ENCODE results near the gene ROBO1. TPM values are rescaled to one million over a fixed set of nuclear protein-coding genes. Genes with fewer than 3 reads are reported as not detected.
A peak's percentile ranks its signal among the peaks of the same experiment; 100 is the strongest.

ROBO1 gene
- total and polyA plus RNA-seq, 9 donors = 26.2 to 77.2 (median 38.7) TPM

DNA sequence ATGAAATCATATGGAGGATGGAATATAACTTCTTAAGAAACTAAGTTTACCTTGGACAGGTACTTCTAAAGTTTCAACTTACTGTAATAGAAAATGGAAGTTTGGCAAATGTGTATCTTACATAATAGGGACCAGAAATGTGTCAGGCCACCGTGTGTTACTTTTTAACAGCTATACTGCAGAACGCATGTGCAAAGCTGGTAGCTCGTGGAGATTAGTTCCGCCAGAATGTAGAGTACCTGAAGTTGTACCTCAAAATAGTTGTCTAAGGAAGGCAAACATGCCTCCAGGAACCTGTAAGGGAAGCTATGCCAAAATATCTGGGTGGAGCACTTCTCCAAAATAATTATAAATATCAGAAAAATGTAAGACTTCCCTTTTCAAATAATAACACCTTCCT lies 920.6 kb downstream of the ROBO1 start:
- DNase-seq = no peak
- H3K4me1 ChIP-seq (ENCODE audit: control insufficient read depth, insufficient read depth, low read length) = no peaks in the 10 kb centered on the region
- H3K9me3 ChIP-seq (replicated peaks; ENCODE audit: control insufficient read depth, low read depth, low read length) = no peaks in the 10 kb centered on the region
- H3K27ac ChIP-seq (ENCODE audit: low read length) = no peak overlapping the region
- H3K27me3 ChIP-seq (ENCODE audit: control insufficient read depth, insufficient read depth, low read length) = no peaks in the 10 kb centered on the region
- WGBS (ENCODE audit: insufficient coverage) = 75% methylated on average over 4 of the region's 4 CpGs
- no peaks in the 10 kb centered on the region for H3K36me3 ChIP-seq (ENCODE audit: control insufficient read depth, insufficient read depth, low read length)
- no peak overlapping the region for H3K4me3 ChIP-seq (ENCODE audit: low read length)

DNA sequence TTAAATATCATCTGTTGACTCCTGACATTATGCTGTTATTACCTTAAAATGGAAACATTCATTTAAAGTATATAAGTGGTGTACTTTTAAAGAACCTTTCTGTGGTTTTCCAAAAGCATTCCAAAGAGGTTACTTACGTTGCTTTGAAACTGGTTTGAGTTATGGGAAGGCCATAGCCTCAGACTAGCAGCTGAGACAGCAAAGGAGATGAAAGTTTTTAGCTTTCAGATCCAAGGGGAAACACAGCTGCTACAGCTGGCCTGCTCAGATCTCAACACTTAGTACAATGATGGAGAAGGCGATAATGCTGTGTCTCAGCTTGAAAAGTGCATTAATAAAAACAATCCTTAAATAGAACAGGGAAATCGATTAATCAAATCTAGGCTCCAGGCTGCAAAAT lies 921.1 kb downstream of the ROBO1 start:
- Histone ChIP-seq H3K36me3 (ENCODE audit: control insufficient read depth, insufficient read depth, low read length) (no peaks in the 10 kb centered on the region), H3K9me3 (replicated peaks; ENCODE audit: control insufficient read depth, low read depth, low read length) (no peaks in the 10 kb centered on the region), H3K4me3 (ENCODE audit: low read length) (no peak overlapping the region), H3K27ac (ENCODE audit: low read length) (no peak overlapping the region), H3K4me1 (ENCODE audit: control insufficient read depth, insufficient read depth, low read length) (no peaks in the 10 kb centered on the region), H3K27me3 (ENCODE audit: control insufficient read depth, insufficient read depth, low read length) (no peaks in the 10 kb centered on the region)
- peak; percentile 77 for DNase-seq
- 20% methylated on average over 1 of the region's 3 CpGs for WGBS (ENCODE audit: insufficient coverage)

DNA sequence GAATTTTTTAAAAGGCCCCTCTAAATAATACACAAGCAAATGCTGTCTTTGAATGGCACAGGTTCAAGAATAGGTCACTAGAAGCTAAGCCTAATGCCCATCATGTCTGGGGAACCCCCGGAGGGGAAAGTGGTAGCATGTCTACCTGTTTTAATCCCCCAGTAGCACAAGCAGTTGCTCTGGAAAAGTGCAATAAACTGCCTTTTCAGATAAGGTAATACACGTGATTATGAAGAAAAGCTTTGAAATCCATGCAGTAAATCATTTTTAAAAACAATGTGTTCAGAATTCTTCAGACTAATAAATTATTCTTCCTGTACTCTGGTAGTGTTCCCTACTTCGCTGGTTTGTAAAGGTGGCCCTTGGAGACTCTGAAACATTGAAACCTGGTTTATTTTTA lies 922.2 kb downstream of the ROBO1 start:
- H3K27me3 ChIP-seq (ENCODE audit: control insufficient read depth, insufficient read depth, low read length) = no peaks in the 10 kb centered on the region
- whole genome bisulfite sequencing (ENCODE audit: insufficient coverage) = no CpG with 5 or more reads among the region's 3 CpGs
- no peaks in the 10 kb centered on the region for H3K36me3 ChIP-seq (ENCODE audit: control insufficient read depth, insufficient read depth, low read length)
- no peaks in the 10 kb centered on the region for H3K9me3 ChIP-seq (replicated peaks; ENCODE audit: control insufficient read depth, low read depth, low read length)
- H3K4me1 ChIP-seq (ENCODE audit: control insufficient read depth, insufficient read depth, low read length) = no peaks in the 10 kb centered on the region
- H3K4me3 ChIP-seq (ENCODE audit: low read length) = no peak overlapping the region
- no peak for DNase-seq
- H3K27ac ChIP-seq (ENCODE audit: low read length) = no peak overlapping the region

DNA sequence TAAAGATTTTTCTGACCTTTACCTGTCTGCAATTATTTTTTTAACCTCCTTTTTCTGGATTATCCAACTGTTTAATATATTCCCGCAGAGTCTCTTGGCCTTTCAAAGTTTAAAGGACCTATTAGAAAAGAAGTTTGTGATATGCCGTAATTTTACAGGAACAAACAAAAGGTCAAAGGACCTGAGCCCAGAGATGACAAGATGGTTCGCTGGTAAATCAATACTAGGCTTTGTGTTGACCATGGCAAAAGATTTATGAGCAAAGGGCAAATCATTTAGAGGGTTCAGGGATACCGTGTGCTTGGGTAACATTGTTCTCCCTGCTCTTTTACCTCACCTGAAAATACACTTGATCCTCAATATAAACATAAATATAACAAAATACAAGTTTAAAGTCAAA lies 923.5 kb downstream of the ROBO1 start:
- WGBS (ENCODE audit: insufficient coverage) = 90% methylated on average over 2 of the region's 4 CpGs

DNA sequence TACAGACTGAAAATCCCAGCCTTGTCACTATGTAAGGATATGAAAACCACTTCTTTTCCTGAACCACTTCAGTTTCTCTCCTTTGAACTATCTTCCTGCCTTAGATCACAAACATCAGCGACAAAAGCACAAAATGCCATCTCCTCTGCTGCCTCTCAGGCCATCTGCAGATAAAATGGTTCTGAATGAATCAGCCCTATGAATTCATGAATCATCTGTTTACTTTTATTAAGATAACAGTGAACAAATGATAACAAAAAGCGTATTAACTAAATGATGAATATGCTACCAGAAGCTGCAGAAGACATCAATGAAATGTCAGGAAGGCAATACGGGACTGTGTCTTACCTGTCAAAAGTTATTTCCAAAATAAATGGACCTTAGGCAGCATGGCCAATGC lies 928.1 kb downstream of the ROBO1 start:
- H3K27ac ChIP-seq (ENCODE audit: low read length) = no peak overlapping the region
- no peaks in the 10 kb centered on the region for H3K27me3 ChIP-seq (ENCODE audit: control insufficient read depth, insufficient read depth, low read length)
- no CpG with 5 or more reads among the region's 3 CpGs for WGBS (ENCODE audit: insufficient coverage)
- DNase-seq = no peak
- no peak overlapping the region for H3K4me3 ChIP-seq (ENCODE audit: low read length)
- H3K4me1 ChIP-seq (ENCODE audit: control insufficient read depth, insufficient read depth, low read length) = no peaks in the 10 kb centered on the region
- no peaks in the 10 kb centered on the region for H3K9me3 ChIP-seq (replicated peaks; ENCODE audit: control insufficient read depth, low read depth, low read length)
- H3K36me3 ChIP-seq (ENCODE audit: control insufficient read depth, insufficient read depth, low read length) = no peaks in the 10 kb centered on the region

More for the DNA sequence above, 923.5 kb downstream of the ROBO1 start:
- H3K4me3 ChIP-seq (ENCODE audit: low read length) = no peak overlapping the region
- H3K9me3 ChIP-seq (replicated peaks; ENCODE audit: control insufficient read depth, low read depth, low read length) = no peaks in the 10 kb centered on the region
- no peaks in the 10 kb centered on the region for H3K27me3 ChIP-seq (ENCODE audit: control insufficient read depth, insufficient read depth, low read length)
- no peak for DNase-seq
- no peak overlapping the region for H3K27ac ChIP-seq (ENCODE audit: low read length)
- no peaks in the 10 kb centered on the region for H3K36me3 ChIP-seq (ENCODE audit: control insufficient read depth, insufficient read depth, low read length)
- H3K4me1 ChIP-seq (ENCODE audit: control insufficient read depth, insufficient read depth, low read length) = no peaks in the 10 kb centered on the region

DNA sequence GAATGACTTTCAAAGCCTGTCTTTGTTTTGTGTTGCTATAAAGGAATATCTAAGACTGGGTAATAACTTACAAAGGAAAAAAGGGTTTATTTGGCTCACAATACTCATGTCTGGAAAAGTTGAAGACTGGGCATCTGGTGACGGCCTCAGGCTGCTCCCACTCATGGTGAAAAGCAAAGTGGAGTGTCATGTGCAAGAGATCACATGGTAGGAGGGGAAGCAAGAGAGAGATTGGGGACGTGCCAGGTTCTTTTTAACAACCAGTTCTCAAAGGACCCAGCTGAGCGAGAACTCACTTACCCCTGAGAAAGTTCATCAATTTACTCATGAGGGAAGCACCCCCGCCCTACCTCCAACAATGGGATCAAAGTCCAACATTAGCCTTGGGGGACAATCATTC lies 929.4 kb downstream of the ROBO1 start:
- no peaks in the 10 kb centered on the region for H3K9me3 ChIP-seq (replicated peaks; ENCODE audit: control insufficient read depth, low read depth, low read length)
- WGBS (ENCODE audit: insufficient coverage) = 96% methylated on average over 3 of the region's 4 CpGs
- no peak overlapping the region for H3K27ac ChIP-seq (ENCODE audit: low read length)
- no peaks in the 10 kb centered on the region for H3K36me3 ChIP-seq (ENCODE audit: control insufficient read depth, insufficient read depth, low read length)
- H3K4me1 ChIP-seq (ENCODE audit: control insufficient read depth, insufficient read depth, low read length) = no peaks in the 10 kb centered on the region
- no peak overlapping the region for H3K4me3 ChIP-seq (ENCODE audit: low read length)
- no peaks in the 10 kb centered on the region for H3K27me3 ChIP-seq (ENCODE audit: control insufficient read depth, insufficient read depth, low read length)
- no peak for DNase-seq

DNA sequence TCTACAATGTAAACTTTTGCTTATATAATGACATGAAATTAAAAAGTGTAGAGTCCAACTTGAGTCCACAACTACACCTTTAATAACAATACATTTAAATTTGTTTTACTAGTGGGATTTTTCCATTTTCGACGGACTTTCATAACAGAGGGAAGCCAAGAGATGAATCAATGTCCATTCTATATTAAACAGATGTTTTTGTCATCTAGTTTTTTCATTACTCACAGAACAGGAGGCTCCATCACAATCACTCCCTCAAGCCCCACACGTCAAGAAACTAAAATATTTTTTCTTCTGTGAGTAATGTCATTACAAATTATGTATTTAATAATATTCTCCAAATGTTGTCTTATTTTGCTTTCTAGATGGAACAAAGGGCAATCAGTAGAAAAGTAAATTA lies 932.9 kb downstream of the ROBO1 start:
- H3K4me1 ChIP-seq (ENCODE audit: control insufficient read depth, insufficient read depth, low read length) = no peaks in the 10 kb centered on the region
- H3K27me3 ChIP-seq (ENCODE audit: control insufficient read depth, insufficient read depth, low read length) = no peaks in the 10 kb centered on the region
- peak; percentile 87 for DNase-seq
- H3K4me3 ChIP-seq (ENCODE audit: low read length) = no peak overlapping the region
- no CpG with 5 or more reads among the region's 3 CpGs for WGBS (ENCODE audit: insufficient coverage)
- no peaks in the 10 kb centered on the region for H3K9me3 ChIP-seq (replicated peaks; ENCODE audit: control insufficient read depth, low read depth, low read length)
- H3K36me3 ChIP-seq (ENCODE audit: control insufficient read depth, insufficient read depth, low read length) = no peaks in the 10 kb centered on the region
- H3K27ac ChIP-seq (ENCODE audit: low read length) = peak overlapping the region; percentile 16

DNA sequence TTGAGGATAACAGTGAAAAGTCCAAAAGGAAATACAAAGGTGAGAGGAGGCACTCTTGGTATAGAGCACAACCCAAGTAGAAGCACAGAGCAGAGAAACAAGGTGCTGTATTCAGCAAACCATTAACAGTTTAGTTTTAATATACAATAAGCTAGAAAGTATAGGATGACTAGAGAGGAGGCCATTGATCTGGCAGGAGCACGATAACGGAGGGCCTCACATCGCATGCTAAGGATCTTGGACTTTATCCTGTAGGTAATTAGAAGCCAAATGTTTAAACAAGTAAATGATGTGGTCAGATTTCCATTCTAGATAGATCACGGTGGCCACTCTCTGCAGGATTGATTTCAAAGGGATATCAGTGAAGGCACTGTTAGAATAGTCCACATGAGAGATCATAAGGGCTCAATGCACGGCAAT lies 935.0 kb downstream of the ROBO1 start:
- H3K27ac ChIP-seq (ENCODE audit: low read length) = no peak overlapping the region
- no peak for DNase-seq
- no peak overlapping the region for H3K4me3 ChIP-seq (ENCODE audit: low read length)
- no peaks in the 10 kb centered on the region for H3K9me3 ChIP-seq (replicated peaks; ENCODE audit: control insufficient read depth, low read depth, low read length)
- no peaks in the 10 kb centered on the region for H3K4me1 ChIP-seq (ENCODE audit: control insufficient read depth, insufficient read depth, low read length)
- no peaks in the 10 kb centered on the region for H3K27me3 ChIP-seq (ENCODE audit: control insufficient read depth, insufficient read depth, low read length)
- no peaks in the 10 kb centered on the region for H3K36me3 ChIP-seq (ENCODE audit: control insufficient read depth, insufficient read depth, low read length)
- 84% methylated on average over 4 of the region's 5 CpGs for WGBS (ENCODE audit: insufficient coverage)

DNA sequence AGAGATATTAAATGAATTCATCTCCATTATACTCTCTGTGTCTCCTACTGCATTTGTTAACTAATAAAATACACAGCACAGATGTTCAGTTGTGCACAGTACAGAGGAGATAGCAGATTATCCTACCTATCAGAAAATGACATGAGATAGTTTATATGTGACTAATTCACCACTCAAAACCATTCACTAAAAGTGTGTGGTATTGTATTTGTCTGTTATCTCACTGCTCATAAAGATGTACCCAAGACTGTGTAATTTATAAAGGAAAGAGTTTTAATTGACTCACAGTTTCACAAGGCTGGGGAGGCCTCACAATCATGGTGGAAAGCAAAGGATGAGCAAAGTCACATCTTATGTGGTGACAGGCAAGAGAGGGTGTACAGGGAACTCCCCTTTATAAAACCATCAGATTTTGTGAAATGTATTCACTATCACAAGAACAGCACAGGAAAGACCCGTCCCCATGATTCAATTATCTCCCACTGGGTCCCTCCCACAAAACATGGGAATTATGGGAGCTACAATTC lies 936.3 kb downstream of the ROBO1 start:
- no peak for DNase-seq
- H3K27ac ChIP-seq (ENCODE audit: low read length) = no peak overlapping the region
- no peaks in the 10 kb centered on the region for H3K27me3 ChIP-seq (ENCODE audit: control insufficient read depth, insufficient read depth, low read length)
- H3K4me1 ChIP-seq (ENCODE audit: control insufficient read depth, insufficient read depth, low read length) = no peaks in the 10 kb centered on the region
- no peak overlapping the region for H3K4me3 ChIP-seq (ENCODE audit: low read length)
- H3K36me3 ChIP-seq (ENCODE audit: control insufficient read depth, insufficient read depth, low read length) = no peaks in the 10 kb centered on the region
- no CpG with 5 or more reads among the region's 1 CpG for WGBS (ENCODE audit: insufficient coverage)
- no peaks in the 10 kb centered on the region for H3K9me3 ChIP-seq (replicated peaks; ENCODE audit: control insufficient read depth, low read depth, low read length)

DNA sequence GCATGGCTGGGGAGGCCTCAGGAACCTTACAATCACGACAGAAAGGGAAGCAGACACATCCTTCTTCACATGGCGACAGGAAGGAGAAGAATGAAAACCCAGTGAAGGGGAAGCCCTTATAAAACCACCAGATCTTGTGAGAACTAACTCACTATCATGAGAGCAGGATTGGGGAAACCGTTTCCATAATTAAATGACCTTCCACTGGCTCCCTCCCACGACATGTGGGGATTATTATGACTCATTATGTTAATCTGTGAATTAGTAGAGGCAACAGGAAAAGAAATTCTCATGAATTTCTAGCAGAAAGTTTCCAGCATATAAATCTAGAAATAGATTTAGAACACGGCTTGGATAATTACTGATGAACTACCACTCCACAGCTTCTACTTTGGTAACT lies 937.3 kb downstream of the ROBO1 start:
- Histone ChIP-seq H3K4me3 (ENCODE audit: low read length) (no peak overlapping the region), H3K9me3 (replicated peaks; ENCODE audit: control insufficient read depth, low read depth, low read length) (no peaks in the 10 kb centered on the region), H3K27me3 (ENCODE audit: control insufficient read depth, insufficient read depth, low read length) (no peaks in the 10 kb centered on the region), H3K4me1 (ENCODE audit: control insufficient read depth, insufficient read depth, low read length) (no peaks in the 10 kb centered on the region), H3K36me3 (ENCODE audit: control insufficient read depth, insufficient read depth, low read length) (no peaks in the 10 kb centered on the region), H3K27ac (ENCODE audit: low read length) (no peak overlapping the region)
- no peak for DNase-seq
- WGBS (ENCODE audit: insufficient coverage) = no CpG with 5 or more reads among the region's 5 CpGs

DNA sequence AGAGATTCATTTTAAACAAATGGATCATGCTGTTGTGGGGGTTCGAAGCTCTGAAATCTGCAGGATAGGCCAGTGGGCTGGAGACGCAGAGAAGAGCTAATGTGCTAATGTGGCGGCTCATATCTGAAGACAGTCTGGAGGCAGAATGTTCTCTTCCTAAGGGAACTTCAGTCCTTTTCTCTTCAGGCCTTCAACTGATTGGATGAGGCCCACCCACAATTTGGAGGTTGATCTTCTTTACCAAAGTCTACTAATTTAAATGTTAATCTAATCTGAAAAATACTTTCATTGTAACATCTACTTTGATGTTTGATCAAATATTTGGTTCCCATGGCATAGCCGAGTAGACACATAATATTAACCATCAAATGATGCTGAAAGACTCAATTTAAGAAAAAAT lies 940.2 kb downstream of the ROBO1 start:
- DNase-seq = no peak
- WGBS (ENCODE audit: insufficient coverage) = no CpG with 5 or more reads among the region's 4 CpGs

More for the DNA sequence above, 940.2 kb downstream of the ROBO1 start:
- Histone ChIP-seq H3K4me1 (ENCODE audit: control insufficient read depth, insufficient read depth, low read length) (no peaks in the 10 kb centered on the region), H3K27ac (ENCODE audit: low read length) (no peak overlapping the region), H3K36me3 (ENCODE audit: control insufficient read depth, insufficient read depth, low read length) (no peaks in the 10 kb centered on the region), H3K27me3 (ENCODE audit: control insufficient read depth, insufficient read depth, low read length) (no peaks in the 10 kb centered on the region), H3K9me3 (replicated peaks; ENCODE audit: control insufficient read depth, low read depth, low read length) (no peaks in the 10 kb centered on the region), H3K4me3 (ENCODE audit: low read length) (no peak overlapping the region)
